PC-9 (cell line): ENCODE results near the gene DHRS7.

Source experiments
- EZH2 ChIP-seq: fragments of 200-600 bp; sonication (generic); IDR thresholded peaks from 2 replicates; pipeline ENCODE4 v1.8.0; 2017; ENCODE audit warnings: antibody characterized with exemption, low read depth
- TF ChIP-seq, protein P1 (sequence below): fragments of 200-600 bp; sonication (generic); conservative IDR thresholded peaks from 2 replicates; pipeline ENCODE4 v1.6.1; 2017; ENCODE audit warnings: mixed run types, antibody characterized with exemption, mild to moderate bottlenecking, moderate library complexity

DNA sequence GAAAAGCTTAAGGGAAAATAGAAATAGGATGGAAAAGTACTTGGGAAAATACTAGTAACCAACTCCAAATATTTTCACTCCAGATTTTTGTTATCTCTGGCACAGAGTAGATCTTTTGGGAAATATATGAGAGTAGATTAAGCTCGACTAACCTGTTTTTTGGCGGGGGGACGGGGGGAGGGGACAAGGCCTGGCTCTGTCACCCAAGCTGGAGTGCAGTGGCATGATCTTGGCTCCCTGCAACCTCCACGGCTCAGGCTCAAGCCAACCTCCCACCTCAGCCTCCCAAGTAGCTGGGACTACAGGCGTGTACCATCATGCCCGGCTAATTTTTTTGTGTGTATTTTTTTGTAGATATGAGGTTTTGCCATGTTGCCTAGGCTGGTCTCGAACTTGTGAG, 4.8 kb downstream of the DHRS7 start:
- TF ChIP-seq, protein P1, sequence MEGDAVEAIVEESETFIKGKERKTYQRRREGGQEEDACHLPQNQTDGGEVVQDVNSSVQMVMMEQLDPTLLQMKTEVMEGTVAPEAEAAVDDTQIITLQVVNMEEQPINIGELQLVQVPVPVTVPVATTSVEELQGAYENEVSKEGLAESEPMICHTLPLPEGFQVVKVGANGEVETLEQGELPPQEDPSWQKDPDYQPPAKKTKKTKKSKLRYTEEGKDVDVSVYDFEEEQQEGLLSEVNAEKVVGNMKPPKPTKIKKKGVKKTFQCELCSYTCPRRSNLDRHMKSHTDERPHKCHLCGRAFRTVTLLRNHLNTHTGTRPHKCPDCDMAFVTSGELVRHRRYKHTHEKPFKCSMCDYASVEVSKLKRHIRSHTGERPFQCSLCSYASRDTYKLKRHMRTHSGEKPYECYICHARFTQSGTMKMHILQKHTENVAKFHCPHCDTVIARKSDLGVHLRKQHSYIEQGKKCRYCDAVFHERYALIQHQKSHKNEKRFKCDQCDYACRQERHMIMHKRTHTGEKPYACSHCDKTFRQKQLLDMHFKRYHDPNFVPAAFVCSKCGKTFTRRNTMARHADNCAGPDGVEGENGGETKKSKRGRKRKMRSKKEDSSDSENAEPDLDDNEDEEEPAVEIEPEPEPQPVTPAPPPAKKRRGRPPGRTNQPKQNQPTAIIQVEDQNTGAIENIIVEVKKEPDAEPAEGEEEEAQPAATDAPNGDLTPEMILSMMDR, result no peak
- no peak for TF ChIP-seq EZH2
